NCI-H460 (cell line): ENCODE results near the gene TMEM174. TPM values are rescaled to one million over a fixed set of nuclear protein-coding genes. Genes with fewer than 3 reads are reported as not detected.
"Not testable (repeated sequence)": the region's sequence is repeated elsewhere in the genome, so short reads cannot be mapped to it uniquely, and the experiment has no call there.

Source experiments
- DNase-seq: peaks from one replicate; pipeline ENCODE4 v3.0.0-alpha.2; 2016; ENCODE audit warnings: low read depth; ENCODE audit errors: extremely low read depth
- total RNA-seq: library from RNA; depleted of rRNA; stranded (reverse); fragments of >200 nt; shearing (Covaris generic); gene quantifications from 2 replicates; pipeline ENCODE4 v1.2.3, GENCODE V29; 2014; rRNA removed

Gene TMEM174
- total RNA-seq, 1 experiment from 2014 or later, result not detected

- peak; percentile 22 for DNase-seq
Observed at GRCh38 chr5:73218552-73219171, 45.7 kb downstream of the TMEM174 start.

DNA sequence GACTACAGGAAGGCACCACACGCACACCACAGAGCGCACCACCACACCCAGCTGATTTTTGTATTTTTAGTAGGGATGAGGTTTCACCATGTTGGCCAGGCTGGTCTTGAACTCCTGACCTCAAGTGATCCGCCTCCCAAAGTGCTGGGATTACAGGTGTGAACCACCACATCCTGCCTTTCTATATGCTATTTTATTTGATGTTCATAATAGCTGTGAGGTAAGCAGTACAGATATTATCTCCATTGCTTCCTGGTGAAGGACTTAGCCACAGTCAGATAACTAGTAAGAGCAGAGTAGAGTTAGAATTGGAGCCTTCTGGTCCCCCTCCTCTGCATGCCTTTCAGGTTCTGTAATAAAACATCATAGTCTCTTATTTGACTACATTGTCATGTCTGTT is 46.3 kb downstream of the TMEM174 start:
- not testable (repeated sequence) for DNase-seq

GRCh38 chr5:73221161-73221560 is 48.2 kb downstream of the TMEM174 start:
- DNase-seq, result no peak

- DNase-seq, result no peak
Observed at GRCh38 chr5:73221726-73222125, 48.7 kb downstream of the TMEM174 start.

GRCh38 chr5:73222173-73222572 is 49.2 kb downstream of the TMEM174 start:
- no peak for DNase-seq

Other genes starting within 250 kb of the TMEM174 start
- 17.7 and 17.9 TPM in 2 replicates for gene FCHO2, start 217.2 kb upstream of the TMEM174 start, total RNA-seq
- 0.64 TPM in 1 of 2 replicates, not detected in the other for gene TMEM171, start 52.6 kb upstream of the TMEM174 start, total RNA-seq